Astrocyte (in vitro differentiated cells and primary cell): ENCODE results near the gene B3GALT2.

Experiments
- CTCF ChIP-seq: IDR thresholded peaks from 2 replicates; pipeline ENCODE4 v1.5.1; 2011; ENCODE audit warnings: low read depth, mild to moderate bottlenecking, inconsistent platforms, low read length, moderate library complexity; ENCODE audit not compliant: insufficient read depth
- EZH2 ChIP-seq: IDR thresholded peaks from 2 replicates; pipeline ENCODE4 v1.6.1; 2012; ENCODE audit warnings: mild to moderate bottlenecking, low read length, inconsistent platforms; ENCODE audit not compliant: insufficient read depth

GRCh38 chr1:193199940-193200339, 13.5 kb upstream of the B3GALT2 start:
- no peak for TF ChIP-seq CTCF
- TF ChIP-seq EZH2 = no peak
